Thyroid gland (tissue), 4 donors: ENCODE data around the gene AARS2. TPM values are rescaled to one million over a fixed set of nuclear protein-coding genes. Genes with fewer than 3 reads are reported as not detected.

Experiments
- DNase-seq, 2 donors: peaks; one replicate each; pipeline ENCODE4 v3.0.0-alpha.2; 2019
- H3K27ac ChIP-seq, 3 donors: fragments of 200-600 bp; sonication (generic); 1 replicate in 2 of 3; 2 replicates in 1 of 3; pipeline ENCODE4 v1.5.1; 2016 to 2019; ENCODE audit warnings: mild to moderate bottlenecking in 1 of 3, moderate library complexity in 1 of 3
- H3K27me3 ChIP-seq: fragments of 200-600 bp; sonication (generic); one replicate; pipeline ENCODE4 v1.5.1; 2019
- H3K36me3 ChIP-seq, 2 donors: fragments of 200-600 bp; sonication (generic); one replicate each; pipeline ENCODE4 v1.5.1; 2016 to 2019
- H3K4me1 ChIP-seq, 2 donors: fragments of 200-600 bp; sonication (generic); one replicate each; pipeline ENCODE4 v1.5.1; 2017 to 2019
- H3K4me3 ChIP-seq, 3 donors: fragments of 200-600 bp; sonication (generic); replicated peaks in 1 of 3; 1 replicate in 2 of 3; 2 replicates in 1 of 3; pipeline ENCODE4 v1.5.1; 2016; ENCODE audit warnings: mild to moderate bottlenecking in 1 of 3
- H3K9me3 ChIP-seq: fragments of 200-600 bp; sonication (generic); one replicate; pipeline ENCODE4 v1.5.1; 2017
- POLR2A ChIP-seq, 2 donors: fragments of 450-650 bp; IDR thresholded peaks; one replicate each; pipeline ENCODE4 v1.6.1; 2017; ENCODE audit warnings: antibody characterized with exemption in 2 of 2, mild to moderate bottlenecking in 2 of 2, moderate library complexity in 1 of 2
- WGBS, 2 donors: methylation state at CpG; one replicate each; pipeline ENCODE4 v1.1.5; 2017; 5-methylcytosine and 5-hydroxymethylcytosine counted together
- intact Hi-C: fragments of 100-400 bp; cut with DNase I; formaldehyde crosslinking; loops from one replicate; pipeline ENCODE4 v1.15.1; 2023
- total RNA-seq, 4 donors: library from RNA; depleted of rRNA; stranded (reverse); fragments of >200 nt; gene quantifications; one replicate each; pipeline ENCODE4 v1.2.3, GENCODE V29; 2016
- TF ChIP-seq, protein P1 (sequence below), 6 experiments: fragments of 200-600 bp in 3 of 6; fragments of 450-650 bp in 3 of 6; sonication (generic) in 3 of 6; IDR thresholded peaks; one replicate each; pipeline ENCODE4 v1.5.1; 2016 to 2019; ENCODE audit warnings: antibody characterized with exemption in 6 of 6, mild to moderate bottlenecking in 2 of 6, inconsistent platforms in 1 of 6, moderate library complexity in 1 of 6

The AARS2 gene
- total RNA-seq, 4 donors from 2014 or later, result 9.7 to 18.0 (median 14.2) TPM

DNA sequence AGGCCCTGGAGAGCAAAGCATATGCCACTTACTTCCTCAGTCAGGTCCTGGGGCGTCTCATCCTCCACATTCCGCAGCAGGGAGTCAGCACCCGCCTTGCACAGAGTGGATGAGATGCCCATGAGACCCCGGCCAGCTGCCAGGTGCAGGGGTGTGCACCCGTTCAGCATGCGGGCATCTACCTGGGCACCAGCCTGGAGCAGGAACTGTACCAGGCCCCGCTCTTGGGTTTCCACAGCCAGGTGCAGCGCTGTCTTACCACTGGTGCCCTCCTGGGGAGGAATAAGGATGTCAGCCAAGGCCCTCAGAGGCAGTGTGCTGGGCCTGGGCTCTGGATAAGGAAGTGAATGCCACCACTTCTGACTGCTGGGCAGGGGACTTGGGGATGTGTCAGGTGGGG is 53.1 kb downstream of the AARS2 start:
- Histone ChIP-seq H3K27me3 (no peaks in the 10 kb centered on the region), H3K4me1 (peaks cover 32 to 43% of the 10 kb centered on the region in 2 donors), H3K4me3 (no peak overlapping the region), H3K36me3 (peaks cover under 1 to 8% of the 10 kb centered on the region in 2 donors), H3K9me3 (no peaks in the 10 kb centered on the region), H3K27ac (no peak overlapping the region)
- DNase-seq, result no peak
- intact Hi-C loops, result no loop called here
- 92 to 100% methylated on average over 2 to 5 of the region's 8 CpGs for WGBS, 2 donors
- TF ChIP-seq POLR2A (IDR thresholded peaks at IDR 0.05), result no peak
- TF ChIP-seq, protein P1, sequence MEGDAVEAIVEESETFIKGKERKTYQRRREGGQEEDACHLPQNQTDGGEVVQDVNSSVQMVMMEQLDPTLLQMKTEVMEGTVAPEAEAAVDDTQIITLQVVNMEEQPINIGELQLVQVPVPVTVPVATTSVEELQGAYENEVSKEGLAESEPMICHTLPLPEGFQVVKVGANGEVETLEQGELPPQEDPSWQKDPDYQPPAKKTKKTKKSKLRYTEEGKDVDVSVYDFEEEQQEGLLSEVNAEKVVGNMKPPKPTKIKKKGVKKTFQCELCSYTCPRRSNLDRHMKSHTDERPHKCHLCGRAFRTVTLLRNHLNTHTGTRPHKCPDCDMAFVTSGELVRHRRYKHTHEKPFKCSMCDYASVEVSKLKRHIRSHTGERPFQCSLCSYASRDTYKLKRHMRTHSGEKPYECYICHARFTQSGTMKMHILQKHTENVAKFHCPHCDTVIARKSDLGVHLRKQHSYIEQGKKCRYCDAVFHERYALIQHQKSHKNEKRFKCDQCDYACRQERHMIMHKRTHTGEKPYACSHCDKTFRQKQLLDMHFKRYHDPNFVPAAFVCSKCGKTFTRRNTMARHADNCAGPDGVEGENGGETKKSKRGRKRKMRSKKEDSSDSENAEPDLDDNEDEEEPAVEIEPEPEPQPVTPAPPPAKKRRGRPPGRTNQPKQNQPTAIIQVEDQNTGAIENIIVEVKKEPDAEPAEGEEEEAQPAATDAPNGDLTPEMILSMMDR (IDR thresholded peaks at IDR 0.05), result no peak

DNA sequence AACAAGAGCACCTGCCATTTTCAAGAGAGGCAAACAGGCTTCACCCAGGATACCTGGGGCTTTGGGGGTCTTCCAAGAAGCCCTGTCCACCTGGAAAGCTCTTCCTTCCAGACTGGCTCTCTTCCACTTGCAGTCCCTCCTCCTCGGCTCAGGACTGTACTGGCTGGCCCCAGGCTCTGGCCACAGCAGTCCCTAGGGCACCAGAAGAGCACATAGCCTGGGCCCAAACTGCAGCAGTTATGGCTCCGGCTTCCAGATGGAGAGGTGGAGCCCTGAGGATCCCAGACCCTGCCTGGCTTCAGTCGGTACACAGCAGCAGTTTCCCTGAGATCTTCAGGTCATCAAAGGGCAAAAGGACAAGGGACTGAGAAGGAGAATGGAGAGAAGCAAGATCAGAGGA is 54.2 kb downstream of the AARS2 start:
- peaks cover 12 to 19% of the 10 kb centered on the region in 2 donors for H3K36me3 ChIP-seq
- no peak overlapping the region for H3K4me3 ChIP-seq
- intact Hi-C loops, result loop anchor here (5.0 kb wide), 1 partner anchor 87 kb away; no protein-coding TSS in a partner anchor
- H3K9me3 ChIP-seq, result no peaks in the 10 kb centered on the region
- no peak overlapping the region for H3K27ac ChIP-seq
- peaks cover 21 to 33% of the 10 kb centered on the region in 2 donors for H3K4me1 ChIP-seq
- TF ChIP-seq, protein P1 (IDR thresholded peaks at IDR 0.05), result no peak
- no peak for TF ChIP-seq POLR2A (IDR thresholded peaks at IDR 0.05)
- 78 to 97% methylated on average over 2 to 3 of the region's 3 CpGs for WGBS, 2 donors
- H3K27me3 ChIP-seq, result no peaks in the 10 kb centered on the region
- no peak for DNase-seq

DNA sequence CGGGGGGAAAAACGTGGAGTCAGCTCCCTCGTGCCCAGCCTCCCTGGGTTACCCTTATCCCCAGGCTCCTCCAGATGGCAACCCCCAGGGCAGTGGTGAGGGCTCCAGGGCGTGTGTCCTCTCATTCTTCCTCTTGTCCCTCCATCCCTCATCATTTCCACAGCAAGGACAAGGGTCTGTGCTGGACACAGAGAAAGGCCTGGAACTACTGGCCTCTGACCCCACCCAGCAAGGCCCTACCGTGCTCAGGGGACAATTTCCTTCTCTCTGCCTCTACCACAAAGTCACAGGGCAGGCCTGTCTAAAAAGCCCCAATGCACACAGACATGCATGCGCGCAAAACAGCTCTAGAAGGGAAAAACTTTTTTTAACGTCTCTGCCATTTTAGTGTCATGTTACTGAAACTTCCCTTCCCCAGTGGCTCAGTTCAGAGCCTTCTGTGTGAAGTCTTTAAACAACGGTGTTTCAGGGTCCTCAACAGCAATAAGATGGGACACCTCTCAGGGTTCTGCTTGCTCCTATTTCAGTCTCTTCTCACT is 54.8 kb downstream of the AARS2 start:
- peak overlapping the region in 1 of 3 donors; percentile 94 for H3K27ac ChIP-seq
- H3K9me3 ChIP-seq, result no peaks in the 10 kb centered on the region
- no peak overlapping the region for H3K4me3 ChIP-seq
- TF ChIP-seq, protein P1 (IDR thresholded peaks at IDR 0.05), result no peak
- TF ChIP-seq POLR2A (IDR thresholded peaks at IDR 0.05), result no peak
- H3K36me3 ChIP-seq, result peaks cover 17 to 24% of the 10 kb centered on the region in 2 donors
- DNase-seq, result no peak
- intact Hi-C loops, result loop anchor here (5.0 kb wide), 1 partner anchor 86 kb away; no protein-coding TSS in a partner anchor
- whole genome bisulfite sequencing, 2 donors, result 88 to 90% methylated on average over 9 of the region's 9 CpGs
- H3K4me1 ChIP-seq, result peaks cover 15 to 27% of the 10 kb centered on the region in 2 donors
- H3K27me3 ChIP-seq, result no peaks in the 10 kb centered on the region

DNA sequence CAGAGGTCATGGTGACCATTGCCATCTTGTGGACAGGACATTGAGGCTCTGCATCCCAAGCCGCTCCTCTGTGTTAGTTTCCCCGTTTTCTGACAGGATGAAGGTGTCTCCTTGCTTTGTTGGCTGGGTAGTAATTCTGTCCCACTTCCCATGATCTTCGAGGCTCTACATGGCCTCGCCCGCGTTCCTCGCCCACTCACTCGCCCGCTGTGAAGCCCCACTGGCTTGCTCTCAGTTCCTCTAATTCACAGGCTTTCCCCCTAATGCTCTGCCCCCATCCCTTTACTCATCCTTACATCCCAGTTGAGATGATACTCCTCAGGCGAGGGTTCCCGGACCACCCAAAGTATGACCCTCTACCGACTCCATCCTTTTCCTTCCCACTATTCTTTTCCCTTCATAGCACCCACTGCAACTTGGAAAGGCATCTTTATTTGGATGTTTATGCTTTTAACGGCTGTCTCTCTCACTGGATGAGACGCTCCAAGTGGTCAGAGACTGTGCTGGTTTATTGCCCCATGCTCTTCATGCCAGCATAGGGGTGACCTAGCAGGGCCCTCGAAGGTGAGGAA is 55.3 kb downstream of the AARS2 start:
- TF ChIP-seq POLR2A (IDR thresholded peaks at IDR 0.05), result no peak
- TF ChIP-seq, protein P1 (IDR thresholded peaks at IDR 0.05), result peak in 1 of 6 experiments; percentile 38
- no peaks in the 10 kb centered on the region for H3K27me3 ChIP-seq
- H3K4me1 ChIP-seq, result peaks cover 10 to 22% of the 10 kb centered on the region in 2 donors
- peak overlapping the region in 1 of 3 donors; percentile 92 for H3K4me3 ChIP-seq
- WGBS, 2 donors, result 27 to 30% methylated on average over 15 of the region's 15 CpGs
- no peak for DNase-seq
- no peaks in the 10 kb centered on the region for H3K9me3 ChIP-seq
- H3K36me3 ChIP-seq, result peaks cover 23 to 30% of the 10 kb centered on the region in 2 donors
- peak overlapping the region in 2 of 3 donors; percentile 94 to 97 for H3K27ac ChIP-seq
- intact Hi-C loops, result loop anchor here (5.0 kb wide), 1 partner anchor 86 kb away; no protein-coding TSS in a partner anchor
